ENCODE data around the gene PTPRF.
"Not testable (repeated sequence)": the region's sequence is repeated elsewhere in the genome, so short reads cannot be mapped to it uniquely, and the experiment has no call there.

The PTPRF gene

GRCh38 chr1:43634721-43635120 lies 104.0 kb downstream of the PTPRF start:
- no peak for DNase-seq (ENCODE audit: low read depth)

DNA sequence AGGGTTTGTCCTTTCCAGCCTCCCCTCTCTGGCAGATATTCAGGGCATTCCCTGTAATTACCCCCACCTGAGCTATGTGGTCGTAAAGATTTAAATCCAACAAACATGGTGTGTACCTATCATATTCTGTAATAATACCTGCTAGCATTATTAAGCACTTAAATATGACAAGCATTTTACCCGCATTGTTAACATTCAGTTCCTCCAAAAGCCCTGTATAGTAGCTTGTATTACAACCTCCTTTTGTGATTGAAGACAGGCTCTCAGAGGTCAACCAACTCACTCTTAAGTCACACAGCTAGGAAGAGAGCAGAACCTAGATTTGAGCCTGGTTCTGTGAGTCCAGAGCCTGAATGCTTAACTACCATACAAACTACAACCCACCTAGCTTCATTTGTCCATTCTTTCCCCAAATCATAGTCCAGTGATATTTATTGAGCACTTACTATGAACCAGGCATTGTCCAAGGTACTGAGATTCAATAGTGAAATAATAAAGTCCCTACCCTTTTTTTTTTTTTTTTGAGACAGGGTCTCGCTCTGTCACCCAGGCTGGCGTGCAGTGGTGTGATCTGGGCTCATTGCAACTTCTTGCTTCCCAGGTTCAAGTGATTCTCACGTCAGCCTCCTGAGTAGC lies 105.4 kb downstream of the PTPRF start:
- no peak for DNase-seq (ENCODE audit: low read depth)

DNA sequence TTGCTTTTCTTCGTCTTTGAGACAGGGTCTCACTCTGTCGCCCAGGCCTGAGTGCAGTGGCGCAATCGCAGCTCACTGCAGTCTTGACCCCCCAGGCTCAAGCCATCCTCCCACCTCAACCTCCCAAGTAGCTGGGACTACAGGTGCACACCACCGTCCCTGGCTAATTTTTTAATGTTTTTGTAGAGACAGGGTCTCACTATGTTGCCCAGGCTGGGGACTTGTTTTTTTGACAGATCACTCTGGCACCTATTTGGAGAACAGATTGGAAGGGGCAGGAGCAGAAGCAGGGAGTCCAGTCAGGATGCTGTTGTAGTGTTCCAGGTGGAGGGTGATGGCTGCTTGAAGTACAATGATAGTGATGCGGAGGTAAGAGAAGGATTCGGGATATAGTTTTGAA lies 106.6 kb downstream of the PTPRF start:
- DNase-seq (ENCODE audit: low read depth) = no peak

- not testable (repeated sequence) for DNase-seq (ENCODE audit: low read depth)
These were observed 107.7 kb downstream of the PTPRF start for GRCh38 chr1:43638381-43638780.

GRCh38 chr1:43639976-43640794 lies 109.5 kb downstream of the PTPRF start:
- no peak for DNase-seq (ENCODE audit: low read depth)

- no peak for DNase-seq (ENCODE audit: low read depth)
These were observed 113.9 kb downstream of the PTPRF start for GRCh38 chr1:43644558-43644957.

DNA sequence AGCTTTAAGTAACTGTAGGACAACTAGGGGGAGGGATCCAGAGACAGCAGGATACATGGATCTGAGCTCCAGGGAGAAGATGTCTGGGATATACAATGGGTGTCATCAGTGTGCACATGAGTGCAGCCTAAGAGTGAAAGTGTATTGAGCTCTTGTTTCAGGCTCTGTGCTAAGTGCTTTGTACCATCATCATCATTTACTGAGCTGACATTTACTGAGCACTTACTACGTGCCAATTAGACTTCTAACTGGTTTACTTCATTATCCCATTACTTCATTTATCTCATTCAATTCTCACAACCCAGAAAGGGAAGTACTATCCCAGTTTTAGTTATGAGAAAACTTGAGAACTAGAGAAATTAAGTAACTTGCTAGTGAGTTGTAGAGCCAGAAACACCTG lies 114.8 kb downstream of the PTPRF start:
- no peak for DNase-seq (ENCODE audit: low read depth)

GRCh38 chr1:43647331-43647730 lies 116.6 kb downstream of the PTPRF start:
- not testable (repeated sequence) for DNase-seq (ENCODE audit: low read depth)

- no peak for DNase-seq (ENCODE audit: low read depth)
These were observed 117.7 kb downstream of the PTPRF start for GRCh38 chr1:43648221-43648847.

DNA sequence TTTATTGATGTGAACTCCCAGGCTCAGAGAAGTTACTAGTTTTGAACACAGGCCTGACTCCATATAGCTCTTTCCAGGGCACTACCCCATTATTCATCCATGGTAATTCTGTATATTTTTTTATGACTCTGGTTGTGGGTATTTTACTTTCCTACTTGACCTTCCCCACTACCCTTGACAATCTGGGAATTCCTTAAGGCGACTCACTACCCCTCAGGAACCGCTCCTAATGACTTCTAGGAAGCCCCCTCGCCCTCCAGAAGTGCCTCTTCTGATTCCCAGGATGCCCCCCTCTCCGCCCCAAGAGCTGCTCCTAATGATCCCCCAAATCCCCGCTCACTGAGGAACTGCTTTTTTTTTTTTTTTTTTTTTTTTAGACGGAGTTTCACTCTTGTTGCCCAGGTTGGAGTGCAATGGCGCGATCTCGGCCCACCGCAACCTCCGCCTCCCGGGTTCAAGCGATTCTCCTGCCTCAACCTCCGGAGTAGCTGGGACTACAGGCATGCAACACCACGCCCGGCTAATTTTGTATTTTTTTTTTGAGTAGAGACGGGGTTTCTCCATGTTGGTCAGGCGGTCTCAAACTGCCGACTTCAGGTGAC lies 118.3 kb downstream of the PTPRF start:
- DNase-seq (ENCODE audit: low read depth) = no peak

DNA sequence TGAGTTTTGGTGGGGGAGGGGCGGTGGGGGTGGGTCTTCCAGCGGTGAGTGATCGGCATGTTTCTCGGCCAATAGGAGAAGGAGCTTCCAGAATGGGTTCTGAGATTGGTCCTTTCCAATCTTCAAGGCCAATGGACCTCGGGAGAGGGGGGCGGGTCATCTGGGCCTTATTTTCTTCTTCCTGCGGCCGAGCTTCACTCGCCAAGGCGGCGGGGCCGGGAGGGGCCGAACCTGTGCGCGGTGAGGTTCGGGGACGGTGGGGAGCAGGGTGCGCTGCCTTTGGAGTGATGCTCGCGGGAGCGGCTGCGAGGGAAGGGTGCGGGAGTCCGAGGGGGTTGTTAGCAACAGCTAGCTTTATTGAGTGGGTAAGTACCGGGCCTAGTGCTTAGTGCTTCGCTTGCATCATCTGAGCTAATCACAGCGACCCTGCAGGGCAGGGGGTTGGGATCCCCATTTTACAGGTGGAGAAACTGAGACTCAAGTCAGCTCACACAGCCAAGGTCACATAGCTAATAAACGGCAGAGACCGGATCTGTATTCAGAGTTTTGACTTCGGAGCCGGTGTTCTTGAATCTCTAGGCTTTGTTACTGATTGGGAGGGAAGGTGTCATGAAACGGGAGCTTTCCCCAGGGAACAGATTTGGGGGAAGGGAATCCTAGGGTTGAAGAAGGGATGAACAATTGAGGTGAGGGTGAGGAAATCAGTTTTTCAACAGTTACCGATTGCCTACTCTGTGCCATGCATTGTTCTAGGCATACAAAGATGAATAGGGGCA lies 119.8 kb downstream of the PTPRF start:
- peak; percentile 97 for DNase-seq (ENCODE audit: low read depth)

DNA sequence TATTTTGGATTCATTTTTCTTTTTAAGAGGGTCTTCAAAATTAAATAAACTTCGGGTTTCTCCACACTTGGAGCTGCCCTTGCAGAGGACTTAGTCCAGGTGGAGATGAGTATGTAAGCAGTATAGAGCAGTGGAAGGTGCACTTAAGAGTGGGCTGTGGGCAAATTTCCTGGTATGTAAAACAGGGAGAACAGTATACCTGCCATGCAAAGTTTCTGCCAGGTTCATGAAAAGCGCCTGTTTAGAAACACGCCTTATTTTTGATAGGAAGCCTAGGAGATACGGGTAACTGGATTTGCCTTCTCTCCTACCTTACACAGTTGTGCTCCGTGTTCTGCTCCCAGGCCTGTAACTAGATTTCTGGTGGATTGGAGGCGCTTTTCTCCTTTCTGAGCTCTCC lies 120.5 kb downstream of the PTPRF start:
- no peak for DNase-seq (ENCODE audit: low read depth)

DNA sequence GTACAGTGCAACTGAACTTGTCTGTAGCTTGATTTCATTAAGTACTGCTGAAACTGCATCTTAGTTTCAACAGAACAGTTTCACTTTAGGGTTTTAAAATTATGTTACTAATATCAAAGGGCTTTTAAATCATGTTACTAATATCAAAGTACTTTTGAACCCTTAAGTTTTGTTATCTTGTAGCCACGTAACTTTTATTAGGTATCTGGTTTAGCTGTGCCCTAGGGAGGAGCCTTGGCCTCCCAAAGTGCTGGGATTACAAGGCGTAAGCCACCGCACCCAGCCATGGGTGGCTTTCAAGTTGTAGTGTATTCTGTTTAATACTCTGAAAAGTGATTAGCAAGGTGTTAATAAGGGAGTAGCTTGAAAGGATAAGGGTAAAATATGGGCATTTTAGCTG lies 121.2 kb downstream of the PTPRF start:
- no peak for DNase-seq (ENCODE audit: low read depth)

DNA sequence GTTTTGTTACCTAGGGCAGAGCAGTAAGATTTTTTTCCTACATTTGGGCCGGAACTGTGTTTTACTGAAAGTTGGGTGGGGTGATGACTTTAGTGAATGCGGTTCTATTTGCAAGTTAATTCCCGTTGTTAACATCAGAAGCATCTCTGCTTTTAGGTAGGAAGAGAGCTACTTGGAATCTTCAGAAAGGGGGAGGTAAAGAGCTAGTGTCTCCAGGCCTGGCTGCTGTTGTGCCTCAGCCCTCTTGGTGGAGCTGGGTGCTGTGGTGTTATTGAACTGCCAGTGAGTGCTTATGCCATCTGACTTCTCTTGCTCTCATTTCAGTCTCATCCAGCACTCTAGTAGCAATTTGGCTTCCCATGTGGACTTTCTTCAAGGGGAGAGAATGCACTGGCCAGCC lies 122.7 kb downstream of the PTPRF start:
- DNase-seq (ENCODE audit: low read depth) = no peak

GRCh38 chr1:43653893-43654292 lies 123.2 kb downstream of the PTPRF start:
- DNase-seq (ENCODE audit: low read depth) = no peak

- DNase-seq (ENCODE audit: low read depth) = no peak
These were observed 125.3 kb downstream of the PTPRF start for GRCh38 chr1:43655953-43656352.

GRCh38 chr1:43659212-43660166 lies 128.8 kb downstream of the PTPRF start:
- no peak for DNase-seq (ENCODE audit: low read depth)

DNA sequence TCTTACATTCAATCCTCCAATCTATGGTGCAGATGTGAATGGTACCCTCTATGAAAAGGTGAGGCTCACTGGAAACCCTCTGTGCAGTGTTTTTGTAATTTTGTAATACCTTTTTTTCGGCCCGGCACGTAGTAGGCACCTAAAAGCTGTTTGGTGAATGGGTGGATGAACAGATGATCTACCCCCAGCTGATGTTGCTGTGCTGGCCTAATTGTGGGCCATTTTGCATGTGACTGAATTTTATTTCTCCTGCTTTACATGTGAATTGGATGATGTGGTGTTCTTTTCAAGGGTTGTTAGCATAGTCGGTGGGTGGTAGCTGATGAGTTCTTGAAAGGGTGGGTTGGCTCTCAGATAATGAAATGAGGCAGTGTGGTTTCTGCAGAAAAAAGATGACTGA lies 129.7 kb downstream of the PTPRF start:
- no peak for DNase-seq (ENCODE audit: low read depth)

DNA sequence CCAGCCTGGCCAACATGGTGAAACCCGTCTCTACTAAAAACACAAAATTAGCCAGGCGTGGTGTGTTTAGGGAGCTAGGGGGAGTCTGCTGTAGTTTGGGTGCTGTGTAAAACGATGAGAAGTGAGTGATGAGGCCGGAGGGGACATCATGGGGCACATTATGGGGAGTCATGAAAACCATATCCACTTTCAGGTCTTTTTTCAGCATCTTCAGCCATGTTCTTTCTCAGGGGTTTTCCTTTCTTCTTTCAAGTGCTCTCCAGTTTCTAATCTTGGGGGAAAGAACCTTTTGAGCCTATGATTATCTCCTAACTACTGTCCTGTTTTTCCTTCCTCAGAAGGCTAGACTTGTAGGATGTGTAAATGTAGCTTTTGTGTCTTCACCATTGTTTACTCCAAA lies 133.7 kb downstream of the PTPRF start:
- DNase-seq (ENCODE audit: low read depth) = no peak

DNA sequence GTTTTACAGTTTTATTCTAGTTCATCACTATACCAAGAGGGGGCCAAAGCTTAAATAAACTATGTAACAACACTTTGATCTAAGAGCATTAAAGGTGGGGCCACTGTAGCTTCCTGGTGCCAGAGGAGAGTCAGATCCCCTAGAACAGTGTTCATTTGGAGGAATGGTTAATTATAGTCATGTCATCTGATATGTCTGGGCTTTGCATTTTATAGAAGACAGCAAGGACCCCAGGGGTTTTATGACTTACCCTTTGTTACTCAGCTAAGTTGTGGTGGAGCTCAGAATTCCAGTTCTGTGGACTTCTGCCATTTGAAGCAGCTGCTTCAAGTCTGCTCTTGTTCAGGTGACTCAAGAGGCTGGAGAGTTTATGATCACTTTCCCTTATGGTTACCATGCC lies 135.9 kb downstream of the PTPRF start:
- DNase-seq (ENCODE audit: low read depth) = no peak

- DNase-seq (ENCODE audit: low read depth) = no peak
These were observed 138.3 kb downstream of the PTPRF start for GRCh38 chr1:43668956-43669355.

Data from GM04504 (cell line).